Raji (cell line): ENCODE results near the gene TMEM139.

ENCODE experiments used
- POLR2A ChIP-seq: IDR thresholded peaks from 2 replicates; pipeline ENCODE4 v1.6.1; 2011; ENCODE audit warnings: low read depth, low read length, control low read depth; ENCODE audit not compliant: insufficient read depth

TMEM139 gene

DNA sequence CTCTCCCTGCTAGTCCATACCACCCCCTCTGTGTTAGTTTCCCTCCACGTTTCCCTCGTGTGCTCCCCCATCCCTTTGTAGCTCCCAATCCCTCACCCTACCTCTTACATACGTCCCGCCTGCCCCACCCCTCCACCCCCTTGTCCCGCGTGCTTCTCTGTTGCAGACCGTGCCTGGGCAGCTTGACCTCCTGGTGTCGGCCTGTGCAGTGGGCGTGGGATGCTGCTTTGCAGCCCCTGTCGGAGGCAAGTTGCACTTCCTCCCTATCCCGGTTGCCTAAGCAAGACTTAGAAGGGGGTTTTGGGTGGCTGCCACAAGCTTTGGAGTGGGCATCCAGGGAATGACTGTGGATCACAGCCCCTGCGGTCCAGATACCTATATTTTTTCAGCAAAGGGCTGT is 38.9 kb downstream of the TMEM139 start:
- no peak for TF ChIP-seq POLR2A

DNA sequence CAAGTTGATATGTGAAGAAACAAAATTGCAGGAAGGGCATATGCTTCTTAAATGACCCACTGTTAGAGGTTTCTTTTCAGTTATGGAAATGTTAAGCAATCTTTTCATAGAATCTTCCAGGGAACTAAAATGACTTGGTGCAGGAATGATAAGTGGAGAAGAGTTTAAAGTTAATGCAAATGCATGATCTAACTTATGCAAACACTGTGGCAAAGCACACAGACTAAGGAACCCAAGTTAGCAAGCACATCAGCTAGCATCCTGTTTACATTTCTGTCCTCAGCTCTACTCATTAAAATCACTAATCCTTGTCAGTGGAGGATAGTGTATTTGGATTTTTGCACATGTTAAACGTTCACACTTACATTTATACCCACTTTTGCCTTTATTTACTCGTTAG is 40.5 kb downstream of the TMEM139 start:
- 0 out of 2 replicates have a peak, but pooled peaks have one; percentile 18 for TF ChIP-seq POLR2A

DNA sequence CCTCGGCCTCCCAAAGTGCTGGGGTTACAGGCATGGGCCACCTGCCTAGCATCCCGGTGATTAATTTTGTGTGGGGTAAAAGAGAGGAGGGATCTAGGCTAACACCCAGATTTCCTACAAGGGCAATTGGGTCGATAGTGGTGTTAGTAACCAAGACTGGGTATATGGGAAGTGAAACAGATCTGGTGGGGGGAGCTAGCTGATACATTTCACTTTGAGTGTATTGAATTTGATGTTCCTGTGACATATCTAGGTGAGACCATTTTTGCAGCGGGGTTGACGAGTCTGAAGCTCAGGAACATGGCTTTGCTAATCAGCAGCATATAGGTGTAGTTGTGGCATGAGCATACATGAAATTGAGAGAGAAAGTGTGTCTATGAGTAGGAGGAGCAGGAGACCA is 43.1 kb downstream of the TMEM139 start:
- no peak for TF ChIP-seq POLR2A

DNA sequence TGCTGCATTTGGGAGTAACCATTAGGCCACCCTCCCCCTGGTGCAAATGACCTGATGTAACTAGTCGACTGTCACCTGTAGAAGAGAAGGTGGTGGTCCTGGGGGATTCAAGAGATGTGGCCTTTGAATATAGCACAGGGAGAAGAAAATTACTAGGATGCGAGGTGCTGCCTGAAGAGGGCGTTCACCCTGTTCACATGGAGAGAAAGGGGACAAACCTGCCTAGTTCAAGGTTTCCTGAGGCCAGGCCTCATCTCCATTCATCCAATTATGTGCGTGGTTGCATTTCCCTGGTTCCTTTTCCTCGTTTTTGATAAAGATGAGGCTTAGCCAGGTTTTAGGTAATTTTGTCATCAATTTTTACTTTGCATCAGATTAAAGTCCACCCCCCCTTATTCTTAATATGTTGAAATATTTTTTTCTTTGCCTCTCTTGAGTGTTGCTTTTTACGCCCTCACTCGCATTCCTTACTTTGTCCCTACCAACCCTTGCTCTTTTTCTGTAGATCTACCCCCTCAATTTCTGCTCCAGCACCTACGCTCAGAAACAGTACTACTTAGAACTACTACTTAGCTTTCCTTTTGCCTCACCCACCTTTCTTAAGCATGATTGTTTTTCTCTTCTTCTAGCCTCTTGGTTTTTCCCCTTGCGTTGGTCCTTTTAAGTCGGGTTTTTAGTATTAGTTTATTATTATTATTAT is 44.9 kb downstream of the TMEM139 start:
- TF ChIP-seq POLR2A, result no peak

DNA sequence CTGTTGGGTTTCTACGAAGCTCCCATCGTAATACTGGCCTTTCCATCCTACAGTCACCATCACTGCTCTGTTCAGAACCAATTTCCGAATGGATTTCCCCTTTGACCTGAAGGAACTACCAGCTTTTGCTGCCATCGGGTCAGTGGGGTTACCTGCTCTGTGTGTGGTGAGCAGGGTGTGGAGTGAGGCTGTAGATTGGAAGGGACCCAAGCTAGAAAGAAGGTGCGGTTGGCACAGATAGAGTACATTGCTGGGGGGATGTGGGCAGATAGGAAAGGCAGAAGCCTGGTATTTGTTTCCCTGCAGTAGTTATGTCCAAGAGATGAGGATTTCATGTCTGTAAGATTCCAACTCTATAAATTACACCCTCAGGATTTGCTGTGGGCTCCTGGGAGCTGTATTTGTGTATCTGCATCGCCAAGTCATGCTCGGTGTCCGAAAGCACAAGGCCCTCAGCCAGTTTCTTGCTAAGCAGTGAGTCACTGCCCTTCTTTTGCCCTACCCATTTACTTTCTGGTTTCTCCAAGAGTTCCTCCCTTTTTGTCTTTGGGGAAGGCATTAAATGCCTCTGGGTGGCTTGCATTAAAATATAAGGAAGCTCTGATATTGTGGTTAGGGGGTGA is 46.5 kb downstream of the TMEM139 start:
- no peak for TF ChIP-seq POLR2A

DNA sequence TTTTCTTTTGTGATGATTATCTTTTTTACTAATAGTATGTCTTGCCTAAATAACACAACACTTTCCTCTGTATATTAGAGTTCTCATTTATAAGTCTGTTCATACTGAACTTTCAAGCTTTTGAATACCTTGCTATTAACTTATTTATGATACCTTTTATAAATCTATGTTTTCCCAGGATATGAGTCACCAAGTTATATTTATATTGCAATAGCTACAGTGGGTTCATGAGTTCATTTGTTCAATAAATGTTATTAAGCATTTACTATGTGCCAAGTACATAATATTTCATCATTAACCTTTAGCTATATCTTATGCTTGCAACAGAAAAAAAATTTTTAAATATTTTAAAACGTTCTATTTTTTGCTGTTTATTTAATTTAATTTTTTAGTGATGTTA is 49.5 kb downstream of the TMEM139 start:
- no peak for TF ChIP-seq POLR2A

DNA sequence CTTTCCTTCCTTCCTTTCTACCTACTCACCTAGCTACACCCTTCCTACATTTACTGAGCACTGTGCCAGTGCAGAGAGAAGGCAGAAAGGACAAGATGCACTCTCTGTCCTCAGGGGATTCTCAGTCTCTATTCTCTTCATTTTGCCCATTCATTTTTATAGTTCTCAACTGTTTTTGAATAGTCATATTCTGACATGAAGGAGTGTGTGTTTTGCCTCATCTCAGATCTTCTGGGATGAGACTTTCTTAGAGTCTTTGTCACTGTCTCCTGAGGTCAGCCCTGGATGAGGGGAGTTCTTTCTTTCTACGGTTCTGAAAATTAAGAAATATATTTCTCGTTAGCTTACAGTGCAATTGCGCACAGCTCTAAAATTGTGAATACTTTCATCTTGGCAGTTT is 52.5 kb downstream of the TMEM139 start:
- TF ChIP-seq POLR2A, result no peak
